ENCODE measurements around the gene BEX3.

The BEX3 gene

DNA sequence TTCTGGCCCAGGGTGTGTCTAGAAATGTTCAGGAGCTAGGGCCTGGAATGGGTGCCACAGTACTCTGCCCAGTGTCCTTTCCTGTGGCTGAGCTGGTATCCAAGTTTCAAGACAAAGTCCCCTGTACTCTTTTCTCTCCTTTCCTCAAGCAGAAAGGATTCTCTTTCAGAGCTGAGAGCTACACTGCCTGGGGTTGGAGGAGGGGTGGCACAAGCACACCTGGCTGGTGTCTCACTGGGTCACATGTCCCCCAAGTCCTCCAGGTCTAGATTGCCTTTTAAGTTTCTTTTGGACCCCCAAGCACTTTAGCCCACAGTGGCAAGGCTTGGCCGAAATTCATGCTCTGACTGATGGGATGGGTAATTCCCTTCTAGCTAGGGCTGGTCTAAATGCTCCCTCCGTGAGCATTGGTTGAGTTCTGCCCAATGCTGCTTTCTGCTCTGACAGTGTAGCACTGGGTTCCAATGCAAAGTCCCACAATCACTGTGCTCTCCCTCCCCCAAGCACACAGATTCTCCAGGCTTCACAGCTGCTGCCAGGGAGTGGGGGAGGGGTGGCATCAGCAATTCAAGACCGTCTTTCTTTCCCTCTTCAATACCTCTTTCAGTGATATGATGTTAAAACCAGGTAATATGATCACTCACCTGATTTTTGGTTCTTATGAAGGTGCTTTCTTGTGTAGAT, 47.8 kb downstream of the BEX3 start:
- DNase-seq, result no peak
